Prostate gland (tissue), 2 donors: Measurements from ENCODE around the gene HDDC3. TPM values are rescaled to one million over a fixed set of nuclear protein-coding genes. Genes with fewer than 3 reads are reported as not detected.

ENCODE experiments used
- DNase-seq: peaks from one replicate; pipeline ENCODE4 v3.0.0-alpha.2; 2019; ENCODE audit warnings: low spot score
- H3K27ac ChIP-seq, 2 donors: fragments of 200-600 bp; sonication (generic); 2 replicates each; pipeline ENCODE4 v1.5.1; 2017 to 2019
- H3K27me3 ChIP-seq: fragments of 200-600 bp; sonication (generic); replicated peaks from 2 replicates; pipeline ENCODE4 v1.5.1; 2019; ENCODE audit not compliant: insufficient read depth
- H3K36me3 ChIP-seq, 2 donors: fragments of 200-600 bp; sonication (generic); 1 replicate in 1 of 2; 2 replicates in 1 of 2; pipeline versions ENCODE4 v1.5.1 to v1.8.1; 2017 to 2019
- H3K4me1 ChIP-seq: fragments of 200-600 bp; sonication (generic); replicated peaks from 2 replicates; pipeline ENCODE4 v1.5.1; 2019
- H3K4me3 ChIP-seq, 2 donors: fragments of 200-600 bp; sonication (generic); 2 replicates each; pipeline ENCODE4 v1.5.1; 2017 to 2019
- H3K9me3 ChIP-seq: fragments of 200-600 bp; sonication (generic); 2 replicates; pipeline ENCODE4 v1.5.1; 2017
- CTCF ChIP-seq, 4 experiments: fragments of 200-600 bp in 2 of 4; fragments of 450-650 bp in 2 of 4; sonication (generic) in 2 of 4; IDR thresholded peaks; 1 replicate in 3 of 4; 2 replicates in 1 of 4; pipeline ENCODE4 v1.5.1; 2016 to 2019; ENCODE audit warnings: antibody characterized with exemption in 4 of 4, mild to moderate bottlenecking in 2 of 4, moderate library complexity in 2 of 4
- POLR2A ChIP-seq: fragments of 450-650 bp; IDR thresholded peaks from one replicate; pipeline ENCODE4 v1.6.1; 2016; ENCODE audit warnings: antibody characterized with exemption, mild to moderate bottlenecking
- POLR2AphosphoS5 ChIP-seq: sonication (generic); formaldehyde crosslinking; IDR thresholded peaks from one replicate; pipeline ENCODE4 v1.6.1; 2017; ENCODE audit warnings: antibody characterized with exemption
- WGBS: methylation state at CpG from one replicate; pipeline ENCODE4 v1.1.5; 2018; 5-methylcytosine and 5-hydroxymethylcytosine counted together
- intact Hi-C: fragments of 100-400 bp; cut with DNase I; formaldehyde crosslinking; loops from one replicate; pipeline ENCODE4 v1.14.2; 2022
- total RNA-seq, 2 donors: library from RNA; depleted of rRNA; stranded (reverse); fragments of >200 nt; gene quantifications; one replicate each; pipeline ENCODE4 v1.1.0, GENCODE V29; 2016

HDDC3 gene
- total RNA-seq, 2 donors from 2014 or later = 16.2 to 30.6 TPM

- 71% methylated on average over 25 of the region's 25 CpGs for WGBS
- H3K4me1 ChIP-seq = no peaks in the 10 kb centered on the region
- no peak for DNase-seq
- peaks cover 28 to 52% of the 10 kb centered on the region in 2 donors for H3K36me3 ChIP-seq
- intact Hi-C loops = no loop called here
- no peak overlapping the region for H3K27ac ChIP-seq
- TF ChIP-seq CTCF (IDR thresholded peaks at IDR 0.05) (no peak), POLR2A (no peak), POLR2AphosphoS5 (no peak)
- no peaks in the 10 kb centered on the region for H3K27me3 ChIP-seq
- H3K4me3 ChIP-seq = no peak overlapping the region
- no peaks in the 10 kb centered on the region for H3K9me3 ChIP-seq
These were observed 16.4 kb downstream of the HDDC3 start for GRCh38 chr15:90915808-90916440.

DNA sequence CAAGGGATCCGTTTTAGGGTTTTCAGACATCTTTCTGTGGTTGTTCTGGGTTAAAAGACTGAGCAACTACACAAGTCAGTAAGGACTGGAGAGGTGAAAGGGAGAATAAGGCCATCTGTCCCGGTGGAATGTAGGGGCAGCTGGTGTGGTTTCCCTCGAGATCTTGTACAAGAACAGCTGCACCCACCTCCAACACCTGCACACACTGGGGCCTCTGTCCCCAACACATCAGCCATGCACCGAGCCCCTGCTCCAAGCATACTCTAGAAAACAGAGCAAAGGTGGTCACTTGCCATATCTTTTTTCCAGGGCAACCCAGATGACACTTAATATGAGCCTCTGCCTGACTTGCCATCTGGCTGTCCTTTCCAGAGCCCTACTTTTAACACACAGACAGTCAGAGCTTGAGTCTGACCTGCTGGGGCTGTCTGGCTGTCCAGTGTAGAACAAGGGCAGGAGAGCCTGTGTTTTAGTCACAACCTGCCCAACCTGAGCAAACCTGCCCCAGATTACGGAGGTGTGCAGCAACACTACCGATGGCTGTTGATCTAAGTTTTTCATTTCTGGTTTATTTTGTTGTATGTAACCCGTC, 17.0 kb downstream of the HDDC3 start:
- H3K27me3 ChIP-seq = no peaks in the 10 kb centered on the region
- no peak overlapping the region for H3K4me3 ChIP-seq
- no peak overlapping the region for H3K27ac ChIP-seq
- DNase-seq = no peak
- peaks cover 34 to 57% of the 10 kb centered on the region in 2 donors for H3K36me3 ChIP-seq
- intact Hi-C loops = no loop called here
- WGBS = 79% methylated on average over 7 of the region's 7 CpGs
- no peak for TF ChIP-seq POLR2AphosphoS5
- no peak for TF ChIP-seq CTCF (IDR thresholded peaks at IDR 0.05)
- no peak for TF ChIP-seq POLR2A
- no peaks in the 10 kb centered on the region for H3K9me3 ChIP-seq
- no peaks in the 10 kb centered on the region for H3K4me1 ChIP-seq

- H3K27me3 ChIP-seq = no peaks in the 10 kb centered on the region
- H3K27ac ChIP-seq = no peak overlapping the region
- no peak for DNase-seq
- TF ChIP-seq POLR2A (no peak), CTCF (IDR thresholded peaks at IDR 0.05) (no peak), POLR2AphosphoS5 (no peak)
- no peak overlapping the region for H3K4me3 ChIP-seq
- H3K36me3 ChIP-seq = peaks cover 33 to 57% of the 10 kb centered on the region in 2 donors
- no peaks in the 10 kb centered on the region for H3K9me3 ChIP-seq
- no peaks in the 10 kb centered on the region for H3K4me1 ChIP-seq
- intact Hi-C loops = no loop called here
- 90% methylated on average over 22 of the region's 22 CpGs for WGBS
These were observed 17.9 kb downstream of the HDDC3 start for GRCh38 chr15:90914305-90915080.

GRCh38 chr15:90913398-90913944, 18.9 kb downstream of the HDDC3 start:
- Histone ChIP-seq H3K4me1 (no peaks in the 10 kb centered on the region), H3K36me3 (peaks cover 32 to 54% of the 10 kb centered on the region in 2 donors), H3K27ac (no peak overlapping the region), H3K27me3 (no peaks in the 10 kb centered on the region), H3K9me3 (no peaks in the 10 kb centered on the region), H3K4me3 (no peak overlapping the region)
- no peak for DNase-seq
- intact Hi-C loops = no loop called here
- TF ChIP-seq POLR2A (no peak), POLR2AphosphoS5 (no peak), CTCF (IDR thresholded peaks at IDR 0.05) (no peak)
- 93% methylated on average over 12 of the region's 12 CpGs for WGBS
